Left cardiac atrium (tissue), 4 donors: Measurements from ENCODE around the gene NRXN2. TPM values are rescaled to one million over a fixed set of nuclear protein-coding genes. Genes with fewer than 3 reads are reported as not detected.
"Not testable (repeated sequence)": the region's sequence is repeated elsewhere in the genome, so short reads cannot be mapped to it uniquely, and the experiment has no call there.

Experiments used
- ATAC-seq, 2 donors: fragments of 200-7000 bp; cut with Tn5 transposase; one replicate each; pipeline ENCODE4 v1.9.1; 2020; ENCODE audit warnings: mild to moderate bottlenecking in 2 of 2, moderate library complexity in 2 of 2
- DNase-seq: peaks from one replicate; pipeline ENCODE4 v3.0.0-alpha.2; 2020
- intact Hi-C, 2 donors: fragments of 100-400 bp; cut with DNase I; formaldehyde crosslinking; loops; one replicate each; pipeline versions ENCODE4 v1.14.1 to v1.15.1; 2022 to 2023
- total RNA-seq, 2 donors: library from RNA; stranded (reverse); fragmentation: NEBNext Ultra II Directional; extraction: Animal tissue kit (Norgen Biotek cat#: 25700); gene quantifications; one replicate each; pipeline ENCODE4 v1.2.1, GENCODE V29; 2021
- donor health status: DM: no; HTN: yes; CAD: no.
- donor health status: DM: no; HTN: yes; CAD: no; lungs with severe emphysema.
- donor health status: DM: yes; HTN: yes; CAD: no.
- donor health status: Dilated cardiomyopathy.

NRXN2 gene
- total RNA-seq, 2 donors from 2014 or later, result 3.9 to 4.0 TPM

GRCh38 chr11:64605656-64606585, 117.1 kb downstream of the NRXN2 start:
- intact Hi-C loops, result no loop called here
- ATAC-seq (no peak), DNase-seq (no peak)

GRCh38 chr11:64605244-64605560, 117.8 kb downstream of the NRXN2 start:
- intact Hi-C loops, result no loop called here
- ATAC-seq (no peak), DNase-seq (no peak)

- ATAC-seq, result no peak
- DNase-seq, result no peak
- intact Hi-C loops, result no loop called here
Observed at GRCh38 chr11:64604458-64605243, 118.3 kb downstream of the NRXN2 start.

DNA sequence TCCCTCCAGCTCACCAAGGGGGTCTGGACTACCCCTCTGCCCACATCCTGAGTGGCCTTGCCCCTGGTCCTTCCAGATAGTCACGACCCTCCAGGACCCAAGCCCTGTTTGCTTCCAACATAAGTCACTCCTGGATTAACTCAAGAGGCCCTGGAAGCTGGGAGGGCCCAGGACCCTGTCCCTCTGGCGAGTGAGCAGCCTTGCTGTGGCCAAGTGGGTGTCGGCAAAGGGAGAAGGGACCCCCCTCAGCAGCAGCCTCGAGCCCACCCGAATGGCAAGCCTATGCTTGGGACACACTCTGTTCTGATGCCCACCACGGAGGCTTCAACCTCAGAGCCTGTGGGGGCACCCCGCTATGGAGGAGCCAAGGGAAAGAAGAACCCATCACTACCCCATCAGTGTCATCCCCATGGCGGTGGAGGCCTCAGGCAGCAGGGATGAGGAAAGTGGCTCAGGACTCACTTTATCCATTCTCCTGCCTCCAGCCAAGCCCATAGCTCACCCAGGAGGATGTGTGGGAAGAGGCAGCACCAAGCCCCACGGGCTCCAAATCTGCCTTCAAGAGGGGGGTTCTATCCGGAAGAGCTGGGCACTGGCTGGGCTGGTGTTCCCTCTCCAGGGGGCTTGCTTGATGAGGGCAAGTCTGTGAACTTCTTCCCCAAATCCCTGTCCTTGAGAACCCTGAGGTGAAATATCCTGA, 119.4 kb downstream of the NRXN2 start:
- intact Hi-C loops, result no loop called here
- DNase-seq (no peak), ATAC-seq (no peak)

DNA sequence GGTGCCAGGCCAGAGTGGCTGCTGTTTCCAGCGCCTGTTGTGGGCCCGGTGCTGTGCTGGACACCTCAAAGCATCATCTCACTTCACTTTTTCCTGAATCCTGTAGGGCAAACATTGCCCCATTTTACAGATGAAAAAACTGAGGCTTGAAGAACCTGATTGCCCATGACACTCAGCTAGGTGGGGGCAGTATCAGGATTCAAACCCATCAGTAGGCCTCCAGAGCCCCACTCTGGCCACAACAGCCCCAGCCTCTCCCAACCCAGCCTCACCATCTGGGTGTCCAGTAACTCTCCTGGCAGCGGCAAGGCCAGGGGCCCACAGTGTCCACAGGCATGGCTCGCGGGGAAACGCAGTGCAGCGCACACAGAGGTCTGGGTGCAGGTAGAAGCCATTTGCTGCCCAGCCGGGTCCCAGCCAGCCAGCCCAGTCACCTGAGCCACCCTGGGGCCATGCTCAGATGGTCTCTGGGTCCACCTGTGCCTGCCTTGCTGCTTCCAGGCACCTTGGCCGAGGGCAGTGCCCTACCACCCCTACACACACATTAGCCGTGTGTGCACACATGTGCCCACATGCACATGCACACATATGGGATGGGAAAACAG, 120.4 kb downstream of the NRXN2 start:
- DNase-seq (no peak), ATAC-seq (no peak)
- intact Hi-C loops, result no loop called here

- intact Hi-C loops, result no loop called here
- DNase-seq, result no peak
Observed at GRCh38 chr11:64601605-64602465, 121.2 kb downstream of the NRXN2 start.

GRCh38 chr11:64600281-64600992, 122.6 kb downstream of the NRXN2 start:
- DNase-seq (no peak), ATAC-seq (no peak)
- intact Hi-C loops, result no loop called here

More at GRCh38 chr11:64601605-64602465, 121.2 kb downstream of the NRXN2 start:
- no peak for ATAC-seq

GRCh38 chr11:64599698-64600211, 123.2 kb downstream of the NRXN2 start:
- intact Hi-C loops, result no loop called here
- DNase-seq (no peak), ATAC-seq (no peak)

- ATAC-seq (no peak), DNase-seq (peak; percentile 13)
- intact Hi-C loops, result no loop called here
Observed at GRCh38 chr11:64598797-64599697, 124.0 kb downstream of the NRXN2 start.

DNA sequence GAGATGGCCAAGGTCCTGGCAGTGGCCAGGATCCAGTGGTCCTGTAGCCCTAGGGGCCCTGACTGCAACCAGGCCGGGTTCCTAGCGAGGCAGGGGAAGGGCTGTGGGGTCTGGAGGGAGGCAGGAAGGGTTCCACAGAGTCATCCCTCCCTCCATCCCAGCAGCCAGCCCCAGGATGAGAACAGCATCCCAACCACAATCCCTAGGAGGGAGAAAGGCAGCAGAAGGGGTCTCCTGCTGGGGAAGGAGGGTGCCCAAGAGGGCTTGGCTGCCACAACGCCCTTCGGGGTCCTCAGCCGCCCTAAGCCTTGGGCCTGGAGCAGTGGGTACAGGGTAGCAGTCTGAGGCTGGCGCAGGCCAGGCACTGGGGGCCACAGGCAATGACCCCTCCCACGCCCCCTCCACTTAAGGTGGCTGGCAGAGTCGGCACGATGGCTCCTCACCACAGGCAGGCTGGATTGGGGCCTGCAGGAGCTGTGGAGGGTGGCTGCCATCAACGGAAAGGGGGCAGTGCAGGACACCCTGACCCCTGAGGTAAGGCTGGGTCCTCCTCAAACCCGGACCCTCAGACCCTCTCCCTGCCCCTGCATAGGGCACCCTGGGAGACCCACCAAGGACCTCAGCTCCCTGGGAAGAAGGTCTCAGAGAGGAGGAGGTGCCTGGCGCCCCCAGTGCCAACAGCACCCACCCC, 124.7 kb downstream of the NRXN2 start:
- intact Hi-C loops, result no loop called here
- DNase-seq (peak; percentile 15), ATAC-seq (no peak)

GRCh38 chr11:64597671-64598101, 125.3 kb downstream of the NRXN2 start:
- ATAC-seq (no peak), DNase-seq (peak; percentile 13)
- intact Hi-C loops, result no loop called here

GRCh38 chr11:64595922-64596321, 127.1 kb downstream of the NRXN2 start:
- ATAC-seq, intact Hi-C loops, DNase-seq: not testable (repeated sequence)

DNA sequence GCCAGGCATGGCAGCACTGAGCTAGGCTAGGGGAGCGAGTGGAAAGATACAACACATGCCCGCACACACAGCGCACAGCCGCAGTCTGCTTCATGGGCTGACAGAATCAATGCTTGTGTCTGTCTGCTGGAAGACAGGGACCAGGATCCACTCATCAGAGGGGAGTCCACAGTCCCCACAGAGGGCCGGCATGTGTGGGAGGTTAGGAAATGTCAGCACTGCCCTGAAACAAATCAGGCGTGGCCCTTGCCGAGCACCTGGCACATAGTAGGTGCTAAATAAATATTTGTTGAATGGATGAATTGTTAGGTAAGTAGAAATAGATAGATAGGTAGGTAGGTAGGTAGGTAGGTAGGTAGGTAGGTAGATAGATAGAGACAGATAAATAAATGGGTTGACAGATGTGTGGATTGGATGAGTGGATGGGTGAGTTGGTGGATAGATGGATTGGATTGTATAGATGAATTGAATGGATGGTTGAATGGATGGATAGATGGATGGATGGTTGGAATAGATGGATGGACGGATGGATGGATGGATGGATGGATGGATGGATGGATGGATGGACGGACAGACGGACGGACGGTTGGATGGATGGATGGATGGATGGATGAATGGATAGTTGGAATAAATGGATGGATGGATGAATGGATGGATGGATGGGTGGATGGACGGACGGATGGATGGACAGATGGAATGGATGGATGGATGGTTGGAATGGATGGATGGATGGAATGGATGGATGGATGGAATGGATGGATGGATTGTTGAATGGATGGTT, 128.6 kb downstream of the NRXN2 start:
- intact Hi-C loops, result no loop called here
- DNase-seq (no peak), ATAC-seq (no peak)

GRCh38 chr11:64593156-64594105, 129.6 kb downstream of the NRXN2 start:
- DNase-seq, result no peak
- intact Hi-C loops, result no loop called here

More at GRCh38 chr11:64593156-64594105, 129.6 kb downstream of the NRXN2 start:
- no peak for ATAC-seq
